Chondrocyte (in vitro differentiated cells): ENCODE measurements around the gene CHL1. TPM values are rescaled to one million over a fixed set of nuclear protein-coding genes. Genes with fewer than 3 reads are reported as not detected.

Source experiments
- DNase-seq: peaks from one replicate; pipeline ENCODE4 v3.0.0; 2021; ENCODE audit warnings: mixed read lengths, low spot score
- H3K27ac Mint-ChIP-seq: one replicate; pipeline ENCODE4 v1.8.0; 2021; ENCODE audit warnings: mild to moderate bottlenecking, moderate library complexity, mixed read lengths; ENCODE audit not compliant: unreplicated experiment
- H3K27me3 Mint-ChIP-seq: 2 replicates; pipeline ENCODE4 v1.8.0; 2021; ENCODE audit warnings: low read depth, mixed read lengths
- H3K36me3 Mint-ChIP-seq: 2 replicates; pipeline ENCODE4 v1.8.0; 2021; ENCODE audit warnings: low read depth, mixed read lengths
- H3K4me1 Mint-ChIP-seq: 2 replicates; pipeline ENCODE4 v1.8.0; 2021; ENCODE audit warnings: low read depth, mild to moderate bottlenecking, mixed read lengths
- H3K4me3 Mint-ChIP-seq: one replicate; pipeline ENCODE4 v1.8.0; 2021; ENCODE audit warnings: mild to moderate bottlenecking, moderate library complexity, mixed read lengths; ENCODE audit not compliant: unreplicated experiment
- H3K9me3 Mint-ChIP-seq: 2 replicates; pipeline ENCODE4 v1.8.0; 2021; ENCODE audit warnings: low read depth, mixed read lengths
- CTCF ChIP-seq: fragments of 200-600 bp; sonication (generic); IDR thresholded peaks from 2 replicates; pipeline ENCODE4 v1.5.0; 2021; ENCODE audit warnings: antibody characterized with exemption, mild to moderate bottlenecking, moderate library complexity
- total RNA-seq: library from RNA; stranded (reverse); gene quantifications from 3 replicates; pipeline ENCODE4 v1.2.1, GENCODE V29; 2021

CHL1 gene
- total RNA-seq, 1 donor from 2014 or later, result not detected

GRCh38 chr3:447671-448070 lies 251.1 kb downstream of the CHL1 start:
- H3K36me3 Mint-ChIP-seq, result no peaks in the 10 kb centered on the region
- no peak overlapping the region for H3K4me3 Mint-ChIP-seq
- TF ChIP-seq CTCF, result no peak
- peaks cover 15% of the 10 kb centered on the region for H3K9me3 Mint-ChIP-seq
- H3K27ac Mint-ChIP-seq, result no peak overlapping the region
- no peaks in the 10 kb centered on the region for H3K4me1 Mint-ChIP-seq
- no peaks in the 10 kb centered on the region for H3K27me3 Mint-ChIP-seq
- DNase-seq, result no peak

GRCh38 chr3:449711-450110 lies 253.1 kb downstream of the CHL1 start:
- no peak for DNase-seq
- TF ChIP-seq CTCF, result no peak
- Mint-ChIP-seq H3K36me3 (no peaks in the 10 kb centered on the region), H3K27ac (no peak overlapping the region), H3K9me3 (peaks cover 12% of the 10 kb centered on the region), H3K4me1 (no peaks in the 10 kb centered on the region), H3K27me3 (no peaks in the 10 kb centered on the region), H3K4me3 (no peak overlapping the region)

- DNase-seq, result no peak
- H3K27ac Mint-ChIP-seq, result no peak overlapping the region
- no peaks in the 10 kb centered on the region for H3K36me3 Mint-ChIP-seq
- no peak for TF ChIP-seq CTCF
- no peak overlapping the region for H3K4me3 Mint-ChIP-seq
- H3K4me1 Mint-ChIP-seq, result no peaks in the 10 kb centered on the region
- H3K9me3 Mint-ChIP-seq, result no peaks in the 10 kb centered on the region
- H3K27me3 Mint-ChIP-seq, result no peaks in the 10 kb centered on the region
Observed at GRCh38 chr3:452221-452620, 255.7 kb downstream of the CHL1 start.

- Mint-ChIP-seq H3K4me3 (no peak overlapping the region), H3K9me3 (no peaks in the 10 kb centered on the region), H3K36me3 (no peaks in the 10 kb centered on the region), H3K4me1 (no peaks in the 10 kb centered on the region), H3K27ac (no peak overlapping the region), H3K27me3 (no peaks in the 10 kb centered on the region)
- no peak for DNase-seq
- TF ChIP-seq CTCF, result no peak
Observed at GRCh38 chr3:453106-453505, 256.5 kb downstream of the CHL1 start.

GRCh38 chr3:454986-455385 lies 258.4 kb downstream of the CHL1 start:
- DNase-seq, result no peak
- Mint-ChIP-seq H3K9me3 (peaks cover 1% of the 10 kb centered on the region), H3K27ac (no peak overlapping the region), H3K27me3 (no peaks in the 10 kb centered on the region), H3K36me3 (no peaks in the 10 kb centered on the region), H3K4me3 (no peak overlapping the region), H3K4me1 (no peaks in the 10 kb centered on the region)
- no peak for TF ChIP-seq CTCF
